ENCODE measurements around the gene SEC63. TPM values are rescaled to one million over a fixed set of nuclear protein-coding genes. Genes with fewer than 3 reads are reported as not detected.
"Not testable (repeated sequence)": the region's sequence is repeated elsewhere in the genome, so short reads cannot be mapped to it uniquely, and the experiment has no call there.

SEC63 gene
- total RNA-seq, 4 donors from 2014 or later: 10.1 to 23.1 (median 11.2) TPM

DNA sequence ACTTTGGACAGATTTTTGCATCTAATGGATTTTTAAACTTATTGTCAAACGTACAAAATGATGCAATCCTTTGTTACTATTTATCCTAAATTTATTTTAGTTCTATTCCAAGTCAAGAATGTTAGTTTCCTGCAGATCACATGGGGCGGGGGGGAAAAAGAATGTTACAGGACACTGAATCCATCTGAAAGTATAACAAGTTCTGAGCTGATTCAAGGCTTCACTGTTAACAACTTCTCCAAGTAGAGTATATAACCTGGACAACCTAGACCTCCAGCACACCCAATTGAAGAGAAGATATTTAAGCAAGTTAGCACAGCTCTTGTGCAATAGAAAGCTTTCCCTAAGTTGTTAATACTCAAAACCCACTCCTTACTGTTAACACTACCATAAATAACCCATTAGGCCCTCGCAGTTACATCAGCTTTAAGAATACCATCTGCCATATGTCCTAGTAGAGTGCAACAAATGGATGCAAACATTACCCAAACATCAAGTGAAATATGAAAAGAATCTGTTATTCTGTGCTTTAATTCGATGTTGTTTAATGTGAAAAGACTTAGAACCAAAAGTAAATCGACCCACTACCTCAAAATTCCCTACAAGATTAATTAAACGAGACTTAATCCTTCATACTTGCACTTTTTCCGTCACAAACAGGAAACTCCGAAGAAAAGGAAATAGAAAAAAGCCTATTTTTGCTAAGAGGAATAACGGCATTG lies 1.3 kb downstream of the SEC63 start:
- Histone ChIP-seq H3K4me1 (peaks cover 26 to 35% of the 10 kb centered on the region in 2 donors), H3K36me3 (no peaks in the 10 kb centered on the region), H3K9me3 (no peaks in the 10 kb centered on the region), H3K27me3 (no peaks in the 10 kb centered on the region), H3K4me3 (peak overlapping the region; percentile 68 to 95 (median 73)), H3K27ac (peak overlapping the region; percentile 82 to 94 (median 86))
- in situ Hi-C loops (cut with MboI; ENCODE audit: low sequenced_read_pairs in 4 of 4): no loop called here
- TF ChIP-seq POLR2A (IDR thresholded peaks at IDR 0.05): no peak
- TF ChIP-seq, protein P1, sequence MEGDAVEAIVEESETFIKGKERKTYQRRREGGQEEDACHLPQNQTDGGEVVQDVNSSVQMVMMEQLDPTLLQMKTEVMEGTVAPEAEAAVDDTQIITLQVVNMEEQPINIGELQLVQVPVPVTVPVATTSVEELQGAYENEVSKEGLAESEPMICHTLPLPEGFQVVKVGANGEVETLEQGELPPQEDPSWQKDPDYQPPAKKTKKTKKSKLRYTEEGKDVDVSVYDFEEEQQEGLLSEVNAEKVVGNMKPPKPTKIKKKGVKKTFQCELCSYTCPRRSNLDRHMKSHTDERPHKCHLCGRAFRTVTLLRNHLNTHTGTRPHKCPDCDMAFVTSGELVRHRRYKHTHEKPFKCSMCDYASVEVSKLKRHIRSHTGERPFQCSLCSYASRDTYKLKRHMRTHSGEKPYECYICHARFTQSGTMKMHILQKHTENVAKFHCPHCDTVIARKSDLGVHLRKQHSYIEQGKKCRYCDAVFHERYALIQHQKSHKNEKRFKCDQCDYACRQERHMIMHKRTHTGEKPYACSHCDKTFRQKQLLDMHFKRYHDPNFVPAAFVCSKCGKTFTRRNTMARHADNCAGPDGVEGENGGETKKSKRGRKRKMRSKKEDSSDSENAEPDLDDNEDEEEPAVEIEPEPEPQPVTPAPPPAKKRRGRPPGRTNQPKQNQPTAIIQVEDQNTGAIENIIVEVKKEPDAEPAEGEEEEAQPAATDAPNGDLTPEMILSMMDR (IDR thresholded peaks at IDR 0.05 in 4 of 5, conservative IDR thresholded peaks at IDR 0.05 in 1 of 5): no peak
- intact Hi-C loops (cut with DNase I; ENCODE audit: low total_unique reads): loop anchor here (10.0 kb wide), 1 partner anchor 308 kb away; the partner anchor contains the start of gene SNX3
- ATAC-seq (no peak), DNase-seq (no peak)

DNA sequence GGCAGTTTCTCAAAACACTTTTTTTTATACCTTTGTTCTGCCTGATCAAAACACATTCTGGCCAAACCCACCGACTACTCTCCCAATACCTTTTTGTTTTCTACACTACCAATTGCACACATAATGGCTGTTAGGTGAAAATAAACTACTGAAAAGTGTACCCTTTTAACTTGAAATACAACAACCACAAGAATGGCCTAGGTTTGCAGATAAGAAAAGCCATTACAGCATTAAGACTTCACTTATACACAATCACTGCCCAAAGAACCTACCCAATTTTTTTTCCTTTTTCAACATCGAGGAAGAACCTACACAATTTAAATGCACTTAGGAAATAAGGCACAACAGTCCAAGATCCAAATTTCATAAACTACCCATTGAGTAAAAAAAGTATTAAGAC lies 1.8 kb downstream of the SEC63 start:
- ATAC-seq (no peak), DNase-seq (no peak)
- Histone ChIP-seq H3K36me3 (no peaks in the 10 kb centered on the region), H3K27me3 (no peaks in the 10 kb centered on the region), H3K27ac (peak overlapping the region in 1 of 4 donors; percentile 91), H3K9me3 (no peaks in the 10 kb centered on the region), H3K4me1 (peaks cover 26 to 39% of the 10 kb centered on the region in 2 donors), H3K4me3 (peak overlapping the region; percentile 68 to 95 (median 73))
- in situ Hi-C loops (cut with MboI; ENCODE audit: low sequenced_read_pairs in 4 of 4): no loop called here
- no peak for TF ChIP-seq POLR2A (IDR thresholded peaks at IDR 0.05)
- TF ChIP-seq, protein P1 (IDR thresholded peaks at IDR 0.05 in 4 of 5, conservative IDR thresholded peaks at IDR 0.05 in 1 of 5): no peak
- intact Hi-C loops (cut with DNase I; ENCODE audit: low total_unique reads): loop anchor here (10.0 kb wide), 1 partner anchor 309 kb away; the partner anchor contains the start of gene SNX3

DNA sequence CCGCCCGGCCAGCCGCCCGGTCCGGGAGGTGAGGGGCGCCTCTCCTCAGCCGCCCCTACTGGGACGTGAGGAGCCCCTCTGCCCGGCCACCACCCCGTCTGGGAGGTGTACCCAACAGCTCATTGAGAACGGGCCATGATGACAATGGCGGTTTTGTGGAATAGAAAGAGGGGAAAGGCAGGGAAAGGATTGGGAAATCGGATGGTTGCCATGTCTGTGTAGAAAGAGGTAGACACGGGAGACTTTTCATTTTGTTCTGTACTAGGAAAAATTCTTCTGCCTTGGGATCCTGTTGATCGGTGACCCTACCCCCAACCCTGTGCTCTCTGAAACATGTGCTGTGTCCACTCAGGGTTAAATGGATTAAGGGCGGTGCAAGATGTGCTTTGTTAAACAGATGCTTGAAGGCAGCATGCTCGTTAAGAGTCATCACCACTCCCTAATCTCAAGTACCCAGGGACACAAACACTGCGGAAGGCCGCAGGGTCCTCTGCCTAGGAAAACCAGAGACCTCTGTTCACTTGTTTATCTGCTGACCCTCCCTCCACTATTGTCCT lies 4.1 kb downstream of the SEC63 start:
- H3K9me3 ChIP-seq; in situ Hi-C loops (cut with MboI; ENCODE audit: low sequenced_read_pairs in 4 of 4); H3K27ac ChIP-seq; H3K4me3 ChIP-seq; ATAC-seq; DNase-seq; H3K27me3 ChIP-seq; H3K36me3 ChIP-seq: not testable (repeated sequence)
- intact Hi-C loops (cut with DNase I; ENCODE audit: low total_unique reads): loop anchor here (10.0 kb wide), 1 partner anchor 311 kb away; the partner anchor contains the start of gene SNX3
- peaks cover 37 to 53% of the 10 kb centered on the region in 2 donors for H3K4me1 ChIP-seq

DNA sequence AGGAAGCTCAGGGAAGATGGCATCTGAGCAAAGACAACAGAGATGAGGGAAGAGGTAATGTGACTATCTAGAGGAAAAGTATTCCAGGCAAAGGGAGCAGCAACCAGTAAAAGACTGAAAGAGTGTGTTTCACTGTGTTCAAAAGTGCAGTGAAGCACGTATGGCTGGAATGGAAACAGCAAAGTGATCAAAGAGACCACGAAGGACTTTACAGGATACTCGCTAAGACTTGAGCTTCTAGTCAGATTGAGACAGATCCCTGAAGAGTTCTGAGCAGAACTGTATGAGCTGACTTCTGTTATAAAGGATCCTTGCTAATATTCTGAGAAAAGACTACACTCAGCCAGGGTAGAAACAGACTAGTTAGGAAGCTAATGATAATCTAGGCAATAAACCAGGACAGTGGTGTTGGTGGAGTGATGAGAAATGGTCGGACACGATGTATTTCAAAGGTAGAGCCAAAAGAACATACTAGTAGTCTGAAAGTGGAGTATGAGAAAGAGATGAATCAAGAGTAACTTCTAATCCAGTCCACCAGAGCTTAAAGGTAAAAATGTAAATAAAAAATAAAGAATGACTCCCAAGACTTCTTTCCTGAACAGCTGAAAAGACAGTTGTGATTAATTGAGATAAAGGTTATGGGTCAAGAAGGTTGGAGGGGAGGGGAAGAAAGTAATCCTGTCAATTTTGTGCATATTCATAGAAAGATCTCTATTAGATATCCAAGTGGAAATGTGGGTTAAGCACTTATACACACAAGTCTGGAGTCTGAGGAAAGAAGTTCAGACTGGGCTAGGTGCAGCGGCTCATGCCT lies 14.2 kb downstream of the SEC63 start:
- TF ChIP-seq, protein P1 (IDR thresholded peaks at IDR 0.05 in 4 of 5, conservative IDR thresholded peaks at IDR 0.05 in 1 of 5): no peak
- no peak for TF ChIP-seq POLR2A (IDR thresholded peaks at IDR 0.05)
- H3K9me3 ChIP-seq: no peaks in the 10 kb centered on the region
- H3K4me3 ChIP-seq: no peak overlapping the region
- peaks cover 13 to 27% of the 10 kb centered on the region in 2 donors for H3K4me1 ChIP-seq
- ATAC-seq (no peak), DNase-seq (no peak)
- intact Hi-C loops (cut with DNase I; ENCODE audit: low total_unique reads): no loop called here
- H3K27ac ChIP-seq: no peak overlapping the region
- no peaks in the 10 kb centered on the region for H3K27me3 ChIP-seq
- in situ Hi-C loops (cut with MboI; ENCODE audit: low sequenced_read_pairs in 4 of 4): no loop called here
- H3K36me3 ChIP-seq: no peaks in the 10 kb centered on the region

DNA sequence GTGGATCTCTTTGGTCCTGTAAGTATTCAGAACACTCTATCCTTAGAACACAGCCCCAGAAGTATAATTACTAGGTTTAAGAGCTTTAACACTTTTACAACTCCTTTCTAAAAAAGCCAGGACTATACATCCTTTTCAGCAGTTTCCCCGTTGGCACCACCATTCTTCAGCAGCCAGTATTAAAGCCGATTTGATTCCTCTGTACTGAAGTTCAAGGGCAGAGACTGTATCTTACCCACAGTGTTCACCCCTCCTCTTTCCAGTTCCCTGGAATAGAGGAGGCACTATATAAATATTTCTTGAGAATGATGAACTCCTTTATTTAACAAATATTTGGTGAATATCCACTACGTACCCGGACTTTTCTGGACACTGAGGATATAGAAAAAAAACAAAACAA lies 15.9 kb downstream of the SEC63 start:
- Histone ChIP-seq H3K27ac (no peak overlapping the region), H3K27me3 (no peaks in the 10 kb centered on the region), H3K9me3 (no peaks in the 10 kb centered on the region), H3K4me3 (no peak overlapping the region), H3K36me3 (no peaks in the 10 kb centered on the region), H3K4me1 (peaks cover 13 to 25% of the 10 kb centered on the region in 2 donors)
- in situ Hi-C loops (cut with MboI; ENCODE audit: low sequenced_read_pairs in 4 of 4): no loop called here
- no peak for DNase-seq
- no peak for ATAC-seq
- intact Hi-C loops (cut with DNase I; ENCODE audit: low total_unique reads): no loop called here
- TF ChIP-seq POLR2A (IDR thresholded peaks at IDR 0.05): no peak
- TF ChIP-seq, protein P1 (IDR thresholded peaks at IDR 0.05 in 4 of 5, conservative IDR thresholded peaks at IDR 0.05 in 1 of 5): no peak

Data from gastrocnemius medialis (tissue), 4 donors.